22Rv1 (cell line): ENCODE results near the gene TCTA.

Source experiments
- H3K27ac ChIP-seq: fragments of 450-650 bp; 2 replicates; pipeline ENCODE4 v1.5.1; 2017
- ZFX ChIP-seq: fragments of 450-650 bp; IDR thresholded peaks from 2 replicates; pipeline ENCODE4 v1.6.1; 2017; ENCODE audit warnings: antibody characterized with exemption, borderline replicate concordance
- TF ChIP-seq, protein P1 (sequence below): fragments of 450-650 bp; IDR thresholded peaks from 2 replicates; pipeline ENCODE4 v1.5.1; 2017; ENCODE audit warnings: mild to moderate bottlenecking

TCTA gene

DNA sequence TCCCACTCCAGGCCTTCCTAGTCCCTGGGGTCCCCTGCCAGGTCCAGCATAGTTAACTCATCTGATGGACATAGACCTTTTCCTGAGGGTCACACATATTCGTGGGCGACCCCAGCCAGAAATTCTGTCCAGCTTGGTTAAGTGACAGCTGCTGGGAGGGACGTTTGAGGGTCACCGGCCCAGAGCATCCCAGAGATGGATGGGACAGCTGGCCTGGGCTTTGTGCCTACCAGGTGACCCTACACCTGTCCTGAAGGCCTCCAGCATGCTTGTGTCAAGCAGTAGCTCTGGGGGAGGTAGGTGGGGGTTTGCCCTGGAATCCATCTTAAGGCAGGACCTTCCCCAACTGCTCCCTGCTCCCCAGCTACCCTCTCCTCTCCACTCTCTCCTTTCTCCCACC, 48.7 kb downstream of the TCTA start:
- TF ChIP-seq, protein P1, sequence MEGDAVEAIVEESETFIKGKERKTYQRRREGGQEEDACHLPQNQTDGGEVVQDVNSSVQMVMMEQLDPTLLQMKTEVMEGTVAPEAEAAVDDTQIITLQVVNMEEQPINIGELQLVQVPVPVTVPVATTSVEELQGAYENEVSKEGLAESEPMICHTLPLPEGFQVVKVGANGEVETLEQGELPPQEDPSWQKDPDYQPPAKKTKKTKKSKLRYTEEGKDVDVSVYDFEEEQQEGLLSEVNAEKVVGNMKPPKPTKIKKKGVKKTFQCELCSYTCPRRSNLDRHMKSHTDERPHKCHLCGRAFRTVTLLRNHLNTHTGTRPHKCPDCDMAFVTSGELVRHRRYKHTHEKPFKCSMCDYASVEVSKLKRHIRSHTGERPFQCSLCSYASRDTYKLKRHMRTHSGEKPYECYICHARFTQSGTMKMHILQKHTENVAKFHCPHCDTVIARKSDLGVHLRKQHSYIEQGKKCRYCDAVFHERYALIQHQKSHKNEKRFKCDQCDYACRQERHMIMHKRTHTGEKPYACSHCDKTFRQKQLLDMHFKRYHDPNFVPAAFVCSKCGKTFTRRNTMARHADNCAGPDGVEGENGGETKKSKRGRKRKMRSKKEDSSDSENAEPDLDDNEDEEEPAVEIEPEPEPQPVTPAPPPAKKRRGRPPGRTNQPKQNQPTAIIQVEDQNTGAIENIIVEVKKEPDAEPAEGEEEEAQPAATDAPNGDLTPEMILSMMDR, result no peak
- TF ChIP-seq ZFX, result no peak
- H3K27ac ChIP-seq, result peak overlapping the region; percentile 42; the same call in 1 of the 2 replicates

DNA sequence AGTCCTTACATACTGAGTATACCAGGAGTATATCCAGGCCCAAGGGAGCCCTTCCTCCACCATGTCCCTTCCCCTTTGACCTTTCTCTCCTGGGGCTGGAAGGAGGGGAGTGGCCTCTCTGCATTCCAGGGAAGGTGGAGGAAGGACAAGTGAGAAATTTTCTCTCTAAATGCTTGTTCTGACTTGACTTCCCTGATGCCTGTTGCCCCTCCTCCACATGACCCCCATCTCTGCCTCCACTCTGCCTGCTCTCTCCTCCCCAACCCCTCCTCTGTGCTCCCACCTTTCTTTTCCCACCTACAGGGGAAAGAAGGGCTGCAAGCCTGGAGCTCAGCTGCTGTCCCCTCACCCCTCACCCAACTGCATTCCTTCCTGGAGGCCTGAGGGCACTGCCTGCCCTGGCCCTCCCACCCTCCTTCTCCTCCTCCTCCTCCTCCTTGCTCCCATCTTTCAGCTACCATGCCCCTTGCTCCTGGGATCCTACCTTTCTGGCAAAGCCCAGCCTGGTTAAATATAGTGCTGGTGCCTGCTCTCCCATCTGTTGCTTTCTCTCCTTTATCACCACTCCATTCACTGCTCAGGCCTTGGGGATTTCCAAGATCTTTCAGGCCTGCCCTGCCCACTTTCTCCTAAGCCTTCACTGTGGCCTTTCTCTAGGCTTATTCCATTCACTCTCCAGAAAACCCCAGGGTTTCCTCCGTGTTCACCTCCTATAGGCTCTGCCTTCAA, 49.4 kb downstream of the TCTA start:
- TF ChIP-seq, protein P1, result no peak
- no peak for TF ChIP-seq ZFX
- peak overlapping the region; percentile 42 for H3K27ac ChIP-seq

DNA sequence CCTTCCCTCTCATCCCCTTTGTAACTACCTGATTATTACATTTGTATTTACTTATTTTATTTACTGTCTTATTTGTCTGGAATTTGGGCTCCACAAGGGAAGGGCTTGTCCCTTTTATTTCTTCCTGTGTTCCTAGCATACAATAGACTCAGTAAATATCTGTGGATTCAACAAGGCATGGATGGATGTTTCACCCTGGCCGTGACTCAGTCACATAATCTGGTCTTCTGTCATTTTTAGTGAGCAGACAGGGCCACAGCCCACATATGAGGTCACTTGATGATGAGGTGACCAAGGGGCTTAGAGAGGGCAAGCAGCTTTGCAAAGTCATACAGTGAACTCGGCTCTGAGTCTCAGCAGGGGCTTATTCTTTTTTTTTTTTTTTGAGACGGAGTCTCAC, 50.0 kb downstream of the TCTA start:
- no peak for TF ChIP-seq ZFX
- TF ChIP-seq, protein P1, result no peak
- H3K27ac ChIP-seq, result peak overlapping the region; percentile 42

GRCh38 chr3:49465270-49466034, 53.2 kb downstream of the TCTA start:
- TF ChIP-seq, protein P1, result no peak
- TF ChIP-seq ZFX, result no peak
- H3K27ac ChIP-seq, result no peak overlapping the region
